Activated CD8-positive, alpha-beta memory T cell treated with anti-CD3 and anti-CD28 coated beads for 48 hours (primary cell): ENCODE measurements around the gene HYOU1.
A peak's percentile ranks its signal among the peaks of the same experiment; 100 is the strongest.
"Not testable (repeated sequence)": the region's sequence is repeated elsewhere in the genome, so short reads cannot be mapped to it uniquely, and the experiment has no call there.

Experiments
- DNase-seq, 3 experiments: peaks; one replicate each; pipeline ENCODE4 v3.0.0-alpha.2; 2020; ENCODE audit warnings: low read depth in 2 of 3, low spot score in 2 of 3

Gene HYOU1

GRCh38 chr11:119087747-119088241, 30.8 kb upstream of the HYOU1 start:
- DNase-seq: no peak

DNA sequence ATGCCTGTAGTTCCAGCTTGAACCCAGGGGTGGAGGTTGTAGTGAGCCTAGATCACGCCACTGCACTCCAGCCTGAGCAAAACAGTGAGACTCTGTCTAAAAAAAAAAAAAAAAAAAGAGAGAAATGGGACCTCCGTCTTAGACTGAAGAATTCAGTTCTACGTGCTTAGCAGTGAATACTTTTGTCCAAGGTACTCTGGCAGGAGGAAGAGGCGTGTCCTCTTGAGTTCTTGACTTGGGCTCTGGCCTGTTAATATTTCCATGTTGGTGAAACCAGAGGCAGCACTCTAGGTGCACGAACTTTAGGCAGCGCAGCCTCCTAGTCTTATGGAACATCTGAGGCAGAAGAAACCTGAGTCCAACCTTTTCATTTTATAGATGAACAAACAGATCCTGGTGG, 30.1 kb upstream of the HYOU1 start:
- DNase-seq: no peak

DNA sequence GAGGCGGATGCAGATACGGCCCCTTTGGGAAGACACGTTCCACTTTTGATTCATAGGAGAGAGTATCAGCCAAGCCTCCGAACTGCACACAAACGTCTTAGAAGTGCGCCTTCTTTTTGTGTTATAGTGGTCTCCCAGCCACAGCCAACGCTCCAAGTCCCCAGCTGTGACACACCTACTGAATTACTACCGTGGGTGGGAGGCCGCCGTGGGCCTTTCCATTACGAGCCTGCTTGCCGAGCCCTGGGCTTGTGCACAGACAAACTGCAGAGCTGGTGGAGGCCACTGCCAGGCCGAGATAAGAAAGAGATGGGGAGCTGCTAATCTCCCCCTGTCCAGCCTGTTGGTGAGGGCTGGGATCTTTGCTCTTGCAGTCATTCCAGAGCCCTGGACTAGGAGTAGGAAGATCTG, 28.4 kb upstream of the HYOU1 start:
- no peak for DNase-seq

DNA sequence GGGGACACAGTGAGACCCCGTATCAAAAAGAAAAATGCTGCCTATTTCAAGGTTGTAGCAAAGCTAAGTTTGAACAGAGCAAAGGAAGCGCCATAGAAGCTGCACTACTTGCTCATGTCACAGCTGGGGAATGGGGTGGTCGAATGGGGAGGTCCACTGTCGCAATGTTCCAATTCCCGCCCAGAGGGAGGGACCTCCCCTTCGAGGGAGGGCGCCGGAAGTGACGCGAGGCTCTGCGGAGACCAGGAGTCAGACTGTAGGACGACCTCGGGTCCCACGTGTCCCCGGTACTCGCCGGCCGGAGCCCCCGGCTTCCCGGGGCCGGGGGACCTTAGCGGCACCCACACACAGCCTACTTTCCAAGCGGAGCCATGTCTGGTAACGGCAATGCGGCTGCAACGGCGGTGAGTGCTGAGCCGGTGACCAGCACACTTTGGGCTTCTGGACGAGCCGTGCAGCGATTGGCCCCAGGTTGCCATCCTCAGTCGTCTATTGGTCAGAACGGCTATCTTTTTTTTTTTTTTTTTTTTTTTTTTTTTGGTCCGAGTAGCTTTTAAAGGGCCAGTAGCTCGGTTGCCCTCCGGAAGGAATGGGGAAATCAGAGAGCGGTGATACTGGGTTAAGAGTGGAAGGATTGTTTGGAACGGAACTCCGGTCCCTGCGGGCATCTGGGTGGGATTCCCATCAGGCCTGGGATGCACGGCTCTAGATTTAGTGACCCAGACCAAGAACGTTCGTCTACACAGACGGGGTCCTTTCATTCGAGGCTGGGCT, 27.8 kb upstream of the HYOU1 start, which contains the start of gene HMBS:
HMBS (plus strand) TSS at position 219 of the 774 bp plus-strand sequence; CDS start at position 372, 153 bp downstream.
- DNase-seq: peak; percentile 86 to 97 (median 87)

GRCh38 chr11:119081682-119082260, 24.8 kb upstream of the HYOU1 start:
- no peak for DNase-seq

GRCh38 chr11:119078675-119079420, 21.8 kb upstream of the HYOU1 start:
- no peak for DNase-seq

GRCh38 chr11:119077839-119078238, 20.8 kb upstream of the HYOU1 start:
- no peak for DNase-seq

DNA sequence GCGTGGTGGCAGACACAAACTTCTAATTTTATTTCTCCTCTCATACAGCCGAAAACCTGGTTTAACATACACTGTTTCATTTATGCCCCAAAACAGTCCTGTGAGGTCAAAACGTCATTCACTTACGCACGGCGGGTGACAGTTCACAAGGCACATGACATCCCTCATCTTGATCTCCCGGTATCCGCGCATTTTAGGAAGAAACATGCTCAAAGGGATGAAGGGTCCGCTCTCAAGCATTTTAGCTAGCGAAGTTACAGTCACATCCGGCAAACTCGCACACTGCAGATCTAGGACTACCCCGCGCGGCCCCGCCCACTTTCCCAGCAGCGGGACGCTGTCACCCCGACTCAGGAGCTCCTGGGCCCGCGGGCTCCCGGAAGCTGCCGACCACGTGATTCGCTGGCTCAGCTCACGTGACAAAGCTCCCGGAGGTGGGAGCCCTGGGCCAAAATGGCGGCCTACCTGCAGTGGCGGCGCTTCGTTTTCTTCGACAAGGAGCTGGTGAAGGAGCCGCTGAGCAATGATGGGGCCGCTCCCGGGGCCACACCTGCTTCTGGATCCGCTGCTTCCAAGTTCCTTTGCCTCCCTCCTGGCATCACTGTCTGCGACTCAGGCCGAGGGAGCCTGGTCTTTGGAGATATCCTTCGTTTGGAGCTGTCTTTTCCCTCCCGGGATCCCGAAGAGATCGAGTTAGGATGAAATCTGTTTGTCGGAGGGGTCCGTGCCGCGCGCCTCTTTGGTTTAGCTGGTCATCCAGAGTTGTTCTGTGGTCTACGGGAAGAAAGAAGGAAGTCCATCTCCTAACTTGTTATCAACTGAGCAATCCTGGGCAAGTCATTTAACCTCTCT, 10.6 kb upstream of the HYOU1 start, which contains the start of gene VPS11:
VPS11 (plus strand) TSS at position 448 of the 852 bp plus-strand sequence; CDS start at position 454, 6 bp downstream.
- peak; percentile 93 to 95 (median 94) for DNase-seq

- no peak for DNase-seq
These were observed 8.4 kb upstream of the HYOU1 start for GRCh38 chr11:119065369-119065768.

GRCh38 chr11:119062779-119063178, 5.8 kb upstream of the HYOU1 start:
- no peak for DNase-seq

- DNase-seq: no peak
These were observed 4.3 kb upstream of the HYOU1 start for GRCh38 chr11:119061256-119061655.

GRCh38 chr11:119059128-119059527, 2.1 kb upstream of the HYOU1 start:
- not testable (repeated sequence) for DNase-seq

DNA sequence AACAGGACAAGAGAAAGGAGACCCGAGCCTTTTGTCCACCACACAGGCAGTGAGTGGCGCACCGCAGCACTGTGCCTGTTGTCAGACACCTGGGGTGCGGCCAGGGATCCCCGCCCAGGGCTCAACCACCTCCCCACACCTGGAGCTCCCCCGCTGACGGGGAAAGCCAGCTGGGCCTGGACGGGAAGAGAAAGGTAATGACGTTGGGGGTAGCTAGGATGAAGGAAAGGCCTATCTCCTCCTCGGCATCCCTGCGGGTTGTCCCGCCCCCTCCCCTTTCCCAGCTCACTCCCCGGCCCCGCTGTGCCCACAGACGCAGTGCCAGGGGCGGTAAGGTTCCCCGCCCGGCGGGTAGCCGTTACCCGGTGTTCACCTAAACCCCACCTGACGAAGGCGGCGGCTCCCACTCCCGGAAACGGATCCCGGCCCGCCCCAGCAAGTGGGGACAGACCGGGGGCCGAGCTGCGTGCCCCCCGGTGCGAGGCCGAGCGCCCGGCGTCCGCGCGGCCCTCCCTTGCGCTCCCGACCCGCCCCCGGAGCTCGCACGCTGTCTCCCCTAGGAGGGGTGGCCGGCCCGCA, 495 bp downstream of the HYOU1 start:
- DNase-seq: peak in 2 of 3 experiments; percentile 16 to 23

DNA sequence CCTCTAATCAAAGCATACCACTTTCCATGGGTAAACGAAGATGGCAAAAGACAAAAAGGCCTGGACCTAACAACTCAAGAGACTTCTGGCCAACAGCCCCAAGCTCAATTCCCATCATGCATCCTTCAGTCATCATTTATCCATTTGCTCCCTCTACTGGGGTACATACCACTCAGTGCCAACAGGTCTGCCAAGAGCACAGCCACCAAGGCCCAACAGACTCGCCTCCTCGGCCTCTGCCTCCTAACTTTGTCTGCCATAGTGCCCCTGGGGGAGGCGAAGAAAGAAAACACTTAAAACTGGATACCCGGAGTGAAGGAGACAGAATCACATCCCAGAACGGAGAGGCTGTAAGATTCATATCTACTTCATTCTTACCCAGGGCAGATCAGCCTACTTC, 1.1 kb downstream of the HYOU1 start:
- no peak for DNase-seq

- no peak for DNase-seq
These were observed 2.6 kb downstream of the HYOU1 start for GRCh38 chr11:119054418-119054817.

GRCh38 chr11:119052163-119052814, 4.7 kb downstream of the HYOU1 start:
- no peak for DNase-seq

DNA sequence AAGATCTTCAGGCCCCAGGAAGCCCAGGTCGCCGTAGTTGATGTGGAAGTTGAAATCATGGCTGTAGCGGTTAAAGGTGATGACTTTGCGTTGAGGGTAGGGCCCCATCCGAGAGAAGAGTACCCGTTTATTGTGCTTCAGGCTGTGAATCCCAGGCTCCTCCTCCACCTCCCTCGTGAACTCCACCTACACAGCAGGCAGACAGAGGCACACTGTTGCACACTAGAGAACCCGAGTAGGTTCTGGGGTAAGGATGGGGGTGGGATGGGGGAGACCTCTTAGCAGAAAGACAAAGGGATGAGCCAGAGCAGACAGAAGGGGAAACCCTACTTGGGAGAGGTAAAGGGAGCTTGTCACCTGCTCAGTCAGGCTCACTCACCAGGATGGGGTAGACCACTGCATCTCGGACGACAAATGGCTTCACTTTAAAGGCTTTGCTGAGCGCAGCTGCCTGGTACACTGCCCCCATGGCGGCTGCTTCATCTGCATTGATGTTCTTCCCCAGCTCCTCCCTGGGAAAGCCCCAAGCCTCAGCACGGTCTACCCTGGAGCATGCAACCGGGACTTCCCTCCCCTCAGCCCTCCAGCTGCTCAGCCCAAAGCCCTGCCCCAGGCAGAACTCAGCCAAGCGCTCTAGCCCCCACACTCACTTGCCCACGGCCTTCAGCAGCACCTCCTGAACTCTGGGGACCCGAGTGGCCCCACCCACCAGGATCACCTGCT, 5.4 kb downstream of the HYOU1 start:
- no peak for DNase-seq

- DNase-seq: no peak
These were observed 7.9 kb downstream of the HYOU1 start for GRCh38 chr11:119049081-119049480.

DNA sequence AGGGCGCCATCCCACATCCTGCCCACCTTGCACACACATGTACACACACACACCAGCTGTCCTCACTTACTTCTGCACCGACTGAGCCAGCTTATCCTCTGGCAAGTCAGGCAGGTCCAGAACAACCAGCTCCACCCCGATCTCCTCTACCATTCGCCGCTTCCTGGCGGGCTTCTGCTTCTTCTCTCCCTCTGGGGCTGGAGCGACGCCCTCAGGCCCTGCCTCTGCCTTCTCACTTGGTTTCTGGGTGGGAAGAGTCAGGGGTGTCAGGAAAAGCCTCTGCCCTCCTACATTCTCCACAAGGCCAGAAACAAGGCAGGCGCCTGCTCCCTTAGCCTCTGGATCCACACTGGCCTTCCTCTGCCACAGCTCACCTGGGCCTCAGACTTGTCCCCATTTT, 8.4 kb downstream of the HYOU1 start:
- no peak for DNase-seq
